Measurements from ENCODE around the gene SYNGAP1. TPM values are rescaled to one million over a fixed set of nuclear protein-coding genes. Genes with fewer than 3 reads are reported as not detected.
A peak's percentile ranks its signal among the peaks of the same experiment; 100 is the strongest.

SYNGAP1 gene
- total RNA-seq, 1 donor from 2014 or later, result 16.0 TPM

GRCh38 chr6:33429750-33430052 lies 9.8 kb downstream of the SYNGAP1 start:
- no peak for DNase-seq (ENCODE audit: extremely low spot score in 2 of 2)
- Histone ChIP-seq H3K9me3 (no peaks in the 10 kb centered on the region), H3K27ac (peak overlapping the region; percentile 96), H3K4me3 (no peak overlapping the region), H3K36me3 (no peaks in the 10 kb centered on the region), H3K4me1 (peaks cover 70% of the 10 kb centered on the region), H3K27me3 (no peaks in the 10 kb centered on the region)
- intact Hi-C loops (cut with DNase I), result no loop called here
- TF ChIP-seq POLR2A (IDR thresholded peaks at IDR 0.05), result no peak
- TF ChIP-seq, protein P1, sequence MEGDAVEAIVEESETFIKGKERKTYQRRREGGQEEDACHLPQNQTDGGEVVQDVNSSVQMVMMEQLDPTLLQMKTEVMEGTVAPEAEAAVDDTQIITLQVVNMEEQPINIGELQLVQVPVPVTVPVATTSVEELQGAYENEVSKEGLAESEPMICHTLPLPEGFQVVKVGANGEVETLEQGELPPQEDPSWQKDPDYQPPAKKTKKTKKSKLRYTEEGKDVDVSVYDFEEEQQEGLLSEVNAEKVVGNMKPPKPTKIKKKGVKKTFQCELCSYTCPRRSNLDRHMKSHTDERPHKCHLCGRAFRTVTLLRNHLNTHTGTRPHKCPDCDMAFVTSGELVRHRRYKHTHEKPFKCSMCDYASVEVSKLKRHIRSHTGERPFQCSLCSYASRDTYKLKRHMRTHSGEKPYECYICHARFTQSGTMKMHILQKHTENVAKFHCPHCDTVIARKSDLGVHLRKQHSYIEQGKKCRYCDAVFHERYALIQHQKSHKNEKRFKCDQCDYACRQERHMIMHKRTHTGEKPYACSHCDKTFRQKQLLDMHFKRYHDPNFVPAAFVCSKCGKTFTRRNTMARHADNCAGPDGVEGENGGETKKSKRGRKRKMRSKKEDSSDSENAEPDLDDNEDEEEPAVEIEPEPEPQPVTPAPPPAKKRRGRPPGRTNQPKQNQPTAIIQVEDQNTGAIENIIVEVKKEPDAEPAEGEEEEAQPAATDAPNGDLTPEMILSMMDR (IDR thresholded peaks at IDR 0.05), result no peak
- peak in 1 of 2 donors; percentile 20 for TF ChIP-seq POLR2AphosphoS5 (IDR thresholded peaks at IDR 0.05; ENCODE audit: insufficient read depth in 1 of 2, low read depth in 1 of 2)

DNA sequence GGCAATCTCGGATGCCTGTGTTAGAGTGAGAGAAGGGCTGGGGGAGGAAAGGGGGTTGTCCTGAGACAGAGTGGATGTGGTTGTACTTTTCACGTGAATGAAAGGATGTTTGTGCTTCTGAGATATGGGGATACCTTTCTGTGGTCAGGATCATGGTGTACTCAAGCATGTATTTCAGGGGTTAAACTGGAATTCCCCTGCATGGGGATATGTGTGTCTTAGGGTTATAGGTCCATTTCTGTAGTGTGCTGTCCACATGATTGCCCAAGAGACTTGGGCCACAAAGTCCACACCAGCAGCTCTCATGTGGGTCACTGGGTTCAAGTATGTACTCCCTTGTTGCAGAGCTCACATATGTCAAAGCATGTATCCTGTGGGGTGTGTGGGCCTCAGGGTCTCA lies 10.5 kb downstream of the SYNGAP1 start:
- H3K27me3 ChIP-seq, result no peaks in the 10 kb centered on the region
- H3K9me3 ChIP-seq, result no peaks in the 10 kb centered on the region
- no peaks in the 10 kb centered on the region for H3K36me3 ChIP-seq
- no peak for DNase-seq (ENCODE audit: extremely low spot score in 2 of 2)
- H3K4me3 ChIP-seq, result no peak overlapping the region
- H3K4me1 ChIP-seq, result peaks cover 64% of the 10 kb centered on the region
- intact Hi-C loops (cut with DNase I), result no loop called here
- TF ChIP-seq, protein P1 (IDR thresholded peaks at IDR 0.05), result no peak
- no peak for TF ChIP-seq POLR2A (IDR thresholded peaks at IDR 0.05)
- no peak for TF ChIP-seq POLR2AphosphoS5 (IDR thresholded peaks at IDR 0.05; ENCODE audit: insufficient read depth in 1 of 2, low read depth in 1 of 2)
- peak overlapping the region; percentile 96 for H3K27ac ChIP-seq

- DNase-seq (ENCODE audit: extremely low spot score in 2 of 2), result no peak
- intact Hi-C loops (cut with DNase I), result no loop called here
- peak overlapping the region; percentile 0 to 3 for H3K4me3 ChIP-seq
- no peaks in the 10 kb centered on the region for H3K27me3 ChIP-seq
- TF ChIP-seq, protein P1 (IDR thresholded peaks at IDR 0.05), result no peak
- TF ChIP-seq POLR2AphosphoS5 (IDR thresholded peaks at IDR 0.05; ENCODE audit: insufficient read depth in 1 of 2, low read depth in 1 of 2), result no peak
- TF ChIP-seq POLR2A (IDR thresholded peaks at IDR 0.05), result no peak
- peaks cover 0 to 8% of the 10 kb centered on the region in 2 donors for H3K36me3 ChIP-seq
- peak overlapping the region; percentile 37 for H3K27ac ChIP-seq
- no peaks in the 10 kb centered on the region for H3K9me3 ChIP-seq
- H3K4me1 ChIP-seq, result peaks cover 64% of the 10 kb centered on the region
Measured at GRCh38 chr6:33430991-33431879, 11.4 kb downstream of the SYNGAP1 start.

GRCh38 chr6:33431880-33432541 lies 12.1 kb downstream of the SYNGAP1 start:
- TF ChIP-seq, protein P1 (IDR thresholded peaks at IDR 0.05), result no peak
- no peak for TF ChIP-seq POLR2AphosphoS5 (IDR thresholded peaks at IDR 0.05; ENCODE audit: insufficient read depth in 1 of 2, low read depth in 1 of 2)
- TF ChIP-seq POLR2A (IDR thresholded peaks at IDR 0.05), result no peak
- peak overlapping the region in 1 of 2 donors; percentile 0 for H3K4me3 ChIP-seq
- peak overlapping the region; percentile 37 for H3K27ac ChIP-seq
- H3K27me3 ChIP-seq, result no peaks in the 10 kb centered on the region
- H3K4me1 ChIP-seq, result peaks cover 58% of the 10 kb centered on the region
- no peaks in the 10 kb centered on the region for H3K9me3 ChIP-seq
- DNase-seq (ENCODE audit: extremely low spot score in 2 of 2), result no peak
- intact Hi-C loops (cut with DNase I), result no loop called here
- peaks cover 0 to 16% of the 10 kb centered on the region in 2 donors for H3K36me3 ChIP-seq

Measured in vagina (tissue), 2 donors.